NCI-H1694 (cell line): Measurements from ENCODE around the gene ENPP7.

Experiments
- DNase-seq: peaks from one replicate; lab custom pipeline; 2025; lab: John Stamatoyannopoulos, UW

ENPP7 gene

GRCh38 chr17:79777894-79778503 is 47.3 kb downstream of the ENPP7 start, which contains the start of gene CBX2:
TSS of gene CBX2 (plus strand) at chr17:79778148. CDS start at chr17:79778236, 88 bp downstream.
- DNase-seq: no peak

- DNase-seq: no peak
These were observed 47.9 kb downstream of the ENPP7 start for GRCh38 chr17:79778504-79779083.

GRCh38 chr17:79779084-79779529 is 48.4 kb downstream of the ENPP7 start:
- DNase-seq: no peak

GRCh38 chr17:79779661-79780365 is 49.1 kb downstream of the ENPP7 start:
- DNase-seq: no peak

DNA sequence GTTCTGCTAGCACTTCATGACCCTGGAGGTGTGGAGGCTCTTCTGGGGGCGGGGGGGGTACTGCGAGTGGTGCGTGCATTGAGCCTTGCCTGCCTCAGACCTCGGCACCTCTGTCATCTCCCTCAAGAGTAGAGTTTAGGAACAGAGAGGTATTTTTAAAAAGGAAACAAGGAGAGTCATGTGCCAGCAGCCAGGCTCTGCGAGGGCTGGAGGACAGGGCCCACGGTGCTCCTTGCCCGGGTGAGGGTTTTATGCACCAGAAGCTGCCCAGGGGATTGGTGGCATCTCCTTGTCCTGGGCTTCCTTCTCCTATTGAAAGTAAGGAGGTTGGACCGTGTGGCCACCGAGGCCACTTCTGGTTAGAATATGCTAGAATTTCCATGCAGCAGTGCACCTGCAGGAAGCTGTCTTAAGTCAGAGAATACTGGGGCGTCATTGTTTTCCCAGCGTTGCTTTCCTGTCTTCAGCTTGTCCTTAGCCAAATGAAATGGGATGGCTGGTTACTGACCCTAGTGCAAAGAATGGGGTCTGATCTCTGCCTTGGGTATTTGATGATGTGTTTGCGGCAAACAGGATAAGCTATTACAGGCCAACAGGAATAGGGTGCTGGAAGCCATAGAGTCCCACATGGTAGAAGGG is 50.4 kb downstream of the ENPP7 start:
- no peak for DNase-seq

DNA sequence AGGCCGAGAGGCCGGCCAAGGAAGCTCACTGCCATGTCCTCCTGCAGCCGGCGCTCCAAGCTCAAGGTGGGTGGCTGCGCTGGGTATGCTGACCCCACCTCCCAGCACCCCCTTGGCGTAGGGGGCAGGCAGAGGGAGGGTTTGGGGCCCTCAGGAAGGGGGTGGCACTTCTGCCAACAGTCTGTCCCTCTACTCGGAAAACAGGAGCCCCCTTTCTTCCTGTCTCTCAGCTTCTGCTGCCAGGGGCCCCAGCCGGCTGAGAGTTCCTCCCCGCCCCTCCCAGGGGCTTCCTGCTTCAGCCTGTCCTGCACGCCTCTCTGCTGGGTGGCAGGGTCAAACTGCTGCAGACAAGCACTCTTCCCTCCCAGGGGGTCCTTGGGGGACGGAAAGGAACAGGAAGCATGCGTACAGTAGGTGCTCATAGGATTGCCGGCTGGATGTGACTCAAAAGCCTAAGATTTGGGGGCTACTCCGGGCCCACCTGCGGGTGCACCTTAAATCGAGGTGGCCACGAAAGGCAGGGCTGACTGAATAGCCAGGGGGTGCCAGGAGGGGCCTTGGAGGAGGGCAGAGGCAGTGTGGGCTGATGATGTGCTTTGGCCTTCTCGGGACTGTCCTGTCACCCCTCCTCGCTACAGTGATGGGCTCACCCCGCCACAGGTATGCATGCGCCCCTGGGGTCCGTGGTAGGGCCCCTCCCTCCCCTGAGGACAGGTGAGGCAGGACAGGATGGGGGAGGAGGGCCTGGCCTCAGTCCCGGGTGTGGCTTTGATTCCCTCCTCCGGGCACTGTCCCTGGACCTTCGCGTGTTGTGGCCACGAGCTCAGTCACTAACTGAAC is 51.2 kb downstream of the ENPP7 start:
- DNase-seq: no peak

GRCh38 chr17:79783891-79784290 is 53.1 kb downstream of the ENPP7 start:
- no peak for DNase-seq

DNA sequence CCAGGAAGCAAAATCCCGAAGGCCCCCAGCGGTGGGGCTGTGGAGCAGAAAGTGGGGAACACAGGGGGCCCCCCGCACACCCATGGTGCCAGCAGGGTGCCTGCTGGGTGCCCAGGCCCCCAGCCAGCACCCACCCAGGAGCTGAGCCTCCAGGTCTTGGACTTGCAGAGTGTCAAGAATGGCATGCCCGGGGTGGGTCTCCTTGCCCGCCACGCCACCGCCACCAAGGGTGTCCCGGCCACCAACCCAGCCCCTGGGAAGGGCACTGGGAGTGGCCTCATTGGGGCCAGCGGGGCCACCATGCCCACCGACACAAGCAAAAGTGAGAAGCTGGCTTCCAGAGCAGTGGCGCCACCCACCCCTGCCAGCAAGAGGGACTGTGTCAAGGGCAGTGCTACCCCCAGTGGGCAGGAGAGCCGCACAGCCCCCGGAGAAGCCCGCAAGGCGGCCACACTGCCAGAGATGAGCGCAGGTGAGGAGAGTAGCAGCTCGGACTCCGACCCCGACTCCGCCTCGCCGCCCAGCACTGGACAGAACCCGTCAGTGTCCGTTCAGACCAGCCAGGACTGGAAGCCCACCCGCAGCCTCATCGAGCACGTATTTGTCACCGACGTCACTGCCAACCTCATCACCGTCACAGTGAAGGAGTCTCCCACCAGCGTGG is 53.7 kb downstream of the ENPP7 start:
- no peak for DNase-seq

GRCh38 chr17:79785017-79785899 is 54.5 kb downstream of the ENPP7 start:
- DNase-seq: no peak

- DNase-seq: no peak
These were observed 55.4 kb downstream of the ENPP7 start for GRCh38 chr17:79785900-79786810.

- no peak for DNase-seq
These were observed 56.3 kb downstream of the ENPP7 start for GRCh38 chr17:79786930-79787643.

DNA sequence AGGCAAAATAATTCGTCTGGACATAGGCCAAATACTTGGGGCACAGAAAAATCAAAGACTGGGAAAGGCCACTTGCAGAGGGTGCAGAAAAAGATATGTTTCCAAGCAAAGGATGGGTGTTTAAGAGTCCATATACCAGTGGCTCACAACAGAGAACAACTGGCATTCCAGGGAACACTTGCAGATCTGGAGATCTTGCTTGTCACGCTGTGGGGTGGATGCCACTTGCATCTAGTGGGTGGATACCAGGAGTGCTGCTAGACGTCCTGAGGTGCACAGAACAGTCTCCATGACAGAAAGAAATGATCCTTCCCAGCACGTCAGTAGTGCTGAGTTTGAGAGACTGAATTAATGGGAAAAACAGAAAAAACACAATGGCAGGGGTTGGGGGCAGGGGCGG is 57.7 kb downstream of the ENPP7 start:
- no peak for DNase-seq

- DNase-seq: no peak
These were observed 58.5 kb downstream of the ENPP7 start for GRCh38 chr17:79788989-79789942.

DNA sequence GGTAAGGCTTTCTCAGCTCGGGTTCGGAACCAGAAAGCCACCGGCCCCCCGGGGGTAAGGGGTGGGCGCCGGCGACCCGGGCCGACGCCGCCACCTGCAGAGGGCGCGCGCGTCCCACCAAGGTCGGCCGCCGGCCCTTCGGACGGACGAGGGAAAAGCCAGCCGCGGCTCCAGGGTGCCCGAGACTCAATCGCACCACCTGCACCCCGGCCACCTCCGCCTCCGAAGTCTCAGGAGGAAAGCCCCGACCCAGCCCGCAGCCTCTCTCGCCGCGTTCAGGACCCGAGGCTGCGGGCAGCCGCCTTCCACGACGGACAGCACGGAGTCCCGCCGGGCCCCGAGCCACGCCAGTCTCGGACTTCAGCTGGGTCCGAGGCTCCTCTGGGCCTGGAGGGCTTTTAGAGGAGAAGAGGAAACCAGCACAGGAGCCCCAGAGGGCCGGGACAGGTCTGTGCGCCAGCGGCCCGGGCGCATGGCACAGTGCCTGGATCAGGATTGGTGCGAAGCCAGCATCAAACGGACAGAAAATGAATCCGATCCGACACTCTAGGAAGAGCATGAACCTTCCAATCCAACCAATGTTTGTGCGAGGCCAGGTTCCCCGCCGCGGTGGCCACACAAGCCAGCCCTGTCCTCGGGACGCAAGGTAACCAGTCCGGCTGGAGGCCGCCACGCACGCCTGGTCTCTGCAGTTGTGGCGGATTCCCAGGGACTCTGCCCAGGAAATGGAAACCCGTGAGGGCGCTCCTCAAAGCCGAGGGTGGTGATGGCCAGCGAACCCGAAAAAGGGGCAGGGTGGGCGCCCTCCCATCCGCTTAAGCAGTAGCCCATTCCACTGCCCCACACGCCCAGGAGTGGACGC is 59.4 kb downstream of the ENPP7 start:
- DNase-seq: no peak

DNA sequence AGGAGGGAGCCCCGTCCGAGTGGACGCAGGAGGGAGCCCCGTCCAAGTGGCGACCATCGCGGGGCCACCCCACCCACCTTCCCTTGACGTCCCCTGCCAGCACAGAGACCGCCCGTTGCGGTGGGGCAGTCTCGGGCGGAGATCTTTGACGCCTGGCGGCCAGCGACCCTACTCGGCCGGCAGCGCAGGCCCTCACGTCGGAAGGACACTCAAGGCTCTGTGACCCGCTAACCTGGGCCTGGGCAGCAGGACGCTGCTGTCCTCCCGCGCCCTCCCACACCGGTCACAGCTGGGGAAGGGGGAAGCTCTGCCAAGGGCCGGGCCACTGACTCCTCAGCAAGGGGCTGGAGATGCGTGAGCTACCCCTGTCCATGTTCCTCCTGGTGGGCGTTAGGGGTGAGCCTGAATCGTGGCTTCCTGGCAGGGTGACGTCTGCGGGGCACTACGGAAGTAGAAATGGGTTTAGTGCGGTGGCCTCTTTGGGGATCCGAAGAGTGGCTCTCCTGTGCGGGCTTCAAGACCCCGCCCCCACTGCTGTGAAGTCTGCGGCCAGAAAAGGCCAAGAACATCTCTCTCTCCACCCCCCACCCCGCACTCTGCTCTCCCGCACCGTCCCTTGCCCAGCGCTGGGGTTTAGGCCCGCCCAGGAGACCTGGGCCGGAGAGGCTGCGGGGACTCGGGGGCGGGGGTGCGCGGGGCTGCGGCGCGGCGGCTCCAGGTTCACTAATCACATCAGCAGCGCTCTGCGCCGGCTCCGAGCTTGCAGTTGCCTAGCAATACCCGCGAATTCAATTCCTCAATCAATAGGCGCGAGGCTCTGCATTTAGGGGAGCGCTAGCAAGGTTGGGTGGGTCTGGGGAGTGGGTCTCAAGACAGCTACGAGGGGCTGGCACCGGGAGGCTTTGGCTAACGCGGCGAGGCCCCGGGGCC is 60.3 kb downstream of the ENPP7 start:
- DNase-seq: no peak
